ENCODE measurements around the gene ZMYND10. TPM values are rescaled to one million over a fixed set of nuclear protein-coding genes. Genes with fewer than 3 reads are reported as not detected.

Gene ZMYND10
- total RNA-seq, 3 donors from 2014 or later (not counting 1 experiment from before 2014, with no cell fraction given): 3.0 to 6.3 (median 3.5) TPM

DNA sequence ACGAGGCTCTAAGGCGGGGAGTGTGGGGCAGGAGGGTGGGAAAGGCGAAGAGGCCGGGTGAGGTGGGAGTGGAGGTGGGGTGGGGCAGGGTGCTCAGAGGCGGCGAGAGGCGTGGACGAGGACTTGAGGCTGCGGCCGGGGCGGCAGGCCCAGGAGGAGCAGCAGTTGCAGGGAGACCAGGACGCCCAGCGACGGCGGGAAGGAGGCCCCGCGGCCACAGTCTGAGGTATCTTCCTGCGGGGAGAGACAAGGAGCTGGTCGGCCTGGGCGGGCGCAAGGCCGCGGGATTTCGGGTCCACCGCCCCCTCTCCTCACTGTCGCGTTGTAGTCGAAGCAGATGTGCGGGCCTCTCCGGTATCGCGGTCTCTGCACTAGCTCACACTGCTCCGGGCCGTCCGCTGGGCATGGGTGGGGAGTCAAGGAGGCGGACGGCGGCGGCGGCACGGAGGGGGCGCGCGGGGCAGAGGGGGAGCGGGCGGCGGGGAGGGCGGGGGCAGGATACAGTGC, 19.1 kb upstream of the ZMYND10 start:
- TF ChIP-seq, protein P1, sequence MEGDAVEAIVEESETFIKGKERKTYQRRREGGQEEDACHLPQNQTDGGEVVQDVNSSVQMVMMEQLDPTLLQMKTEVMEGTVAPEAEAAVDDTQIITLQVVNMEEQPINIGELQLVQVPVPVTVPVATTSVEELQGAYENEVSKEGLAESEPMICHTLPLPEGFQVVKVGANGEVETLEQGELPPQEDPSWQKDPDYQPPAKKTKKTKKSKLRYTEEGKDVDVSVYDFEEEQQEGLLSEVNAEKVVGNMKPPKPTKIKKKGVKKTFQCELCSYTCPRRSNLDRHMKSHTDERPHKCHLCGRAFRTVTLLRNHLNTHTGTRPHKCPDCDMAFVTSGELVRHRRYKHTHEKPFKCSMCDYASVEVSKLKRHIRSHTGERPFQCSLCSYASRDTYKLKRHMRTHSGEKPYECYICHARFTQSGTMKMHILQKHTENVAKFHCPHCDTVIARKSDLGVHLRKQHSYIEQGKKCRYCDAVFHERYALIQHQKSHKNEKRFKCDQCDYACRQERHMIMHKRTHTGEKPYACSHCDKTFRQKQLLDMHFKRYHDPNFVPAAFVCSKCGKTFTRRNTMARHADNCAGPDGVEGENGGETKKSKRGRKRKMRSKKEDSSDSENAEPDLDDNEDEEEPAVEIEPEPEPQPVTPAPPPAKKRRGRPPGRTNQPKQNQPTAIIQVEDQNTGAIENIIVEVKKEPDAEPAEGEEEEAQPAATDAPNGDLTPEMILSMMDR (IDR thresholded peaks at IDR 0.05): no peak
- Mint-ChIP-seq H3K27ac (peak overlapping the region in 1 of 2 donors; percentile 85), H3K9me3 (no peaks in the 10 kb centered on the region), H3K4me1 (peaks cover 9 to 22% of the 10 kb centered on the region in 2 donors), H3K36me3 (no peaks in the 10 kb centered on the region), H3K27me3 (ENCODE audit: low read depth in 2 of 2) (no peaks in the 10 kb centered on the region), H3K4me3 (peak overlapping the region; percentile 81)
- H3K9me3 ChIP-seq (ENCODE audit: control insufficient read depth, insufficient read depth, low read length): no peaks in the 10 kb centered on the region
- H3K27me3 ChIP-seq (ENCODE audit: control insufficient read depth, insufficient read depth, low read length): no peaks in the 10 kb centered on the region
- ATAC-seq (peak; percentile 8 to 34 (median 22)), DNase-seq (no peak)
- peak overlapping the region; percentile 62 for H3K4me3 ChIP-seq (ENCODE audit: low read length)
- 16% methylated on average over 48 of the region's 48 CpGs for WGBS (ENCODE audit: insufficient coverage)
- H3K4me1 ChIP-seq (ENCODE audit: control insufficient read depth, insufficient read depth, low read length): peaks cover 31% of the 10 kb centered on the region
- intact Hi-C loops (cut with micrococcal nuclease): no loop called here
- no peak overlapping the region for H3K27ac ChIP-seq (ENCODE audit: low read length)
- H3K36me3 ChIP-seq (ENCODE audit: control insufficient read depth, insufficient read depth, low read length): no peaks in the 10 kb centered on the region

DNA sequence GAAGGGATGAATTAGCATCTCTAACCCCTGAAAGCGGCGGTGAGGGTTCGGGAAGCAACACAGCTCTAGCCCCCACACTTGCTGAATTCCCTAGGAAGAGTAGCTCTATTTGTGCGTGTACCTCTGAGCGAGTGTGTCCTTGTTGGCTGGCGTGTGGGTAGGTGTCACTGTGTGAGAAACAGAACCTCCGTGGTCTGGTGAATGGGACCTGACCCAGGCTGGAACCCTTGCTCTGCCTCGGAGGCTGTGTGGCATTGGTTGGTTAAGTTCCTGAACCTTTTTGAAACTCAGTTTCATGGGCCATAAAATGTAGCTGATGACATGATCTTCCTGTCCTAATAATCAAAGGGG, 14.2 kb upstream of the ZMYND10 start:
- no peaks in the 10 kb centered on the region for H3K27me3 ChIP-seq (ENCODE audit: control insufficient read depth, insufficient read depth, low read length)
- Mint-ChIP-seq H3K36me3 (no peaks in the 10 kb centered on the region), H3K27me3 (ENCODE audit: low read depth in 2 of 2) (no peaks in the 10 kb centered on the region), H3K4me1 (peaks cover 30 to 52% of the 10 kb centered on the region in 2 donors), H3K9me3 (no peaks in the 10 kb centered on the region), H3K27ac (peak overlapping the region; percentile 92 to 96), H3K4me3 (peak overlapping the region; percentile 99)
- DNase-seq (no peak), ATAC-seq (peak in 2 of 3 donors; percentile 11 to 15)
- peaks cover 52% of the 10 kb centered on the region for H3K4me1 ChIP-seq (ENCODE audit: control insufficient read depth, insufficient read depth, low read length)
- intact Hi-C loops (cut with micrococcal nuclease): loop anchor here (1.0 to 10.0 kb wide), 5 partner anchors 8 to 1025 kb away; partner anchors contain the start of genes HYAL3, IFRD2, MANF and NAA80
- peaks cover 29% of the 10 kb centered on the region for H3K36me3 ChIP-seq (ENCODE audit: control insufficient read depth, insufficient read depth, low read length)
- H3K9me3 ChIP-seq (ENCODE audit: control insufficient read depth, insufficient read depth, low read length): no peaks in the 10 kb centered on the region
- H3K27ac ChIP-seq (ENCODE audit: low read length): peak overlapping the region; percentile 1
- WGBS (ENCODE audit: insufficient coverage): 20% methylated on average over 8 of the region's 8 CpGs
- TF ChIP-seq, protein P1 (IDR thresholded peaks at IDR 0.05): no peak
- H3K4me3 ChIP-seq (ENCODE audit: low read length): no peak overlapping the region

DNA sequence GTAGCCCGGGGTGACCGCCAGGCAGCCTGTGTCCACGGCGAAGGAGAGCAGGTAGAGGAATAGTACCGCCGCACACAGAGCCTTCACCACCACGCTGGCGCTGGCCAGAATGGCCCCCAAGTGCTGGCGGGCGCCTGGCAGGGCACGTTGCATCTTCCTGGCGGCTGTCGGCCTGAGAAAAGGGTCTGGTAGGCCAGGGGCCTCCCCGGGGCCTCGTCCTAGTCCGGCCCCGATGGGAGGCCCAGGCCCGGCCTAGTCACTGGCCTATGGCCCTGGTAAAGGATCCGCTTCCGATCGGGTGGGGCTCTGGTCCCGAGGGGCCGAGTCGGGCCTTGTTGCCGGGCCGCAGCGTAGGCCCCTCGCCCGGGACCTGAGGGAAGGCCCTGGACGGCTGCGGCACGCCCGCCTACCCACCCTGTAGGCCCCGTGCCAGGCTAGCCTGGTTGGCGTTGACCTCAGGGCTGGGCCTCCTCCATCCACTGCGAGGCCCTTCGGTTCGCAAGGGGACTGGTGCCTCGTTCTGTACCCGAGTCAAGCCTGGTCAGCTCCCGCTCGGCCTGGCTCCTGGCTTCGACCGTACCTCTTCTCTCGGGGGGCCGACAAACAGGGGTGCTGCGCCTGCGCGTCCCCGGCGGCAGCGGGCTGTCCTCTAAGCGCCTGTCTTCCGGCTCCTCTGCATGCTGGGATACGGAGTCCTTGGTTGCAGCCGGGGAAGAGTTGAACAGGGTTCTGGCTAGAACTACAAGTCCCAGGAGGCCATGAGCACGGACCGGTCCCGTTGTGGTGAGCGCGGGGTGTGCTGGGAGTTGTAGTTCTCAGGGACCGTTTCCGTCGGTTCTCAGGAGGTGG, 13.6 kb upstream of the ZMYND10 start, which contains the start of gene TMEM115:
Gene TMEM115 (minus strand): TSS at position 611 of the 849 bp plus-strand sequence. CDS start 458 bp downstream, at position 153.
- 2% methylated on average over 64 of the region's 64 CpGs for WGBS (ENCODE audit: insufficient coverage)
- Mint-ChIP-seq H3K36me3 (no peaks in the 10 kb centered on the region), H3K27me3 (ENCODE audit: low read depth in 2 of 2) (no peaks in the 10 kb centered on the region), H3K4me3 (peak within 1 kb of the TSS; percentile 99), H3K9me3 (no peaks in the 10 kb centered on the region), H3K27ac (peak within 1 kb of the TSS; percentile 92 to 96), H3K4me1 (peaks cover 30 to 49% of the 10 kb centered on the region in 2 donors)
- no peaks in the 10 kb centered on the region for H3K9me3 ChIP-seq (ENCODE audit: control insufficient read depth, insufficient read depth, low read length)
- peaks cover 35% of the 10 kb centered on the region for H3K36me3 ChIP-seq (ENCODE audit: control insufficient read depth, insufficient read depth, low read length)
- ATAC-seq: peak; percentile 100
- H3K4me1 ChIP-seq (ENCODE audit: control insufficient read depth, insufficient read depth, low read length): peaks cover 46% of the 10 kb centered on the region
- peak; percentile 86 to 98 for DNase-seq
- H3K27ac ChIP-seq (ENCODE audit: low read length): peak within 1 kb of the TSS; percentile 70
- TF ChIP-seq, protein P1 (IDR thresholded peaks at IDR 0.05): no peak
- peak within 1 kb of the TSS; percentile 76 for H3K4me3 ChIP-seq (ENCODE audit: low read length)
- H3K27me3 ChIP-seq (ENCODE audit: control insufficient read depth, insufficient read depth, low read length): no peaks in the 10 kb centered on the region
- intact Hi-C loops (cut with micrococcal nuclease): loop anchor here (1.0 to 10.0 kb wide), 5 partner anchors 8 to 1026 kb away; partner anchors contain the start of genes HYAL3, IFRD2, MANF and NAA80

Data from natural killer cell (primary cell).